T-cell (primary cell): ENCODE results near the gene ATOH7. TPM values are rescaled to one million over a fixed set of nuclear protein-coding genes. Genes with fewer than 3 reads are reported as not detected.

Source experiments
- ATAC-seq, 4 experiments: fragments of 200-7000 bp in 3 of 4; fragments of 150-1000 bp in 1 of 4; cut with Tn5 transposase; replicated peaks in 1 of 4; 1 replicate in 3 of 4; 2 replicates in 1 of 4; pipeline ENCODE4 v1.10.0; 2021; ENCODE audit warnings: moderate library complexity in 3 of 4, mild to moderate bottlenecking in 2 of 4, moderate number of reproducible peaks in 1 of 4
- CTCF ChIA-PET, 2 donors: fragments of 300-600 bp; sonication (Branson Sonifier 250); formaldehyde crosslinking; loops; one replicate each; lab custom pipeline; 2022; ENCODE audit warnings: antibody characterized with exemption in 2 of 2; lab: Charles Lee
- POLR2A ChIA-PET, 2 donors: fragments of 300-600 bp; sonication (Branson Sonifier 250); formaldehyde crosslinking; loops; one replicate each; lab custom pipeline; 2022; ENCODE audit warnings: antibody characterized with exemption in 2 of 2; lab: Charles Lee
- DNase-seq, 35 experiments: peaks; one replicate each; pipeline versions ENCODE4 v3.0.0 to v3.0.0-alpha.2; 2013 to 2023
- H3K27ac ChIP-seq: one replicate; pipeline ENCODE4 v1.5.1; 2013; ENCODE audit warnings: low read length
- H3K27me3 ChIP-seq, 2 experiments: replicated peaks in 1 of 2; 1 replicate in 1 of 2; 2 replicates in 1 of 2; pipeline versions ENCODE4 v1.6.1 to v1.7.0; 2013; ENCODE audit warnings: low read length in 1 of 2, mixed read lengths in 1 of 2; ENCODE audit not compliant: control insufficient read depth in 2 of 2, insufficient read depth in 2 of 2; ENCODE audit errors: extremely low read depth in 1 of 2
- H3K36me3 ChIP-seq, 2 donors: 1 replicate in 1 of 2; 2 replicates in 1 of 2; pipeline versions ENCODE4 v1.6.1 to v1.7.0; 2013; ENCODE audit warnings: low read length in 1 of 2; ENCODE audit not compliant: control insufficient read depth in 2 of 2, insufficient read depth in 1 of 2; ENCODE audit errors: extremely low read depth in 1 of 2
- H3K4me1 ChIP-seq, 2 experiments: 1 replicate in 1 of 2; 2 replicates in 1 of 2; pipeline versions ENCODE4 v1.6.1 to v1.7.0; 2013; ENCODE audit warnings: low read length in 2 of 2, mixed read lengths in 1 of 2; ENCODE audit not compliant: insufficient read depth in 2 of 2, control insufficient read depth in 1 of 2; ENCODE audit errors: extremely low read depth in 1 of 2
- H3K4me3 ChIP-seq, 2 donors: 1 replicate in 1 of 2; 2 replicates in 1 of 2; pipeline versions ENCODE4 v1.5.1 to v1.7.0; 2013; ENCODE audit warnings: mild to moderate bottlenecking in 2 of 2, low read length in 1 of 2, moderate library complexity in 1 of 2; ENCODE audit not compliant: control insufficient read depth in 1 of 2; ENCODE audit errors: extremely low read depth in 1 of 2
- H3K9me3 ChIP-seq: 2 replicates; pipeline ENCODE4 v1.7.0; 2013
- H3K27ac Mint-ChIP-seq, 2 donors: one replicate each; pipeline ENCODE4 v1.8.0; 2020 to 2021; ENCODE audit warnings: mild to moderate bottlenecking in 2 of 2, mixed read lengths in 2 of 2
- H3K27me3 Mint-ChIP-seq, 2 donors: one replicate each; pipeline ENCODE4 v1.8.0; 2021 to 2022; ENCODE audit warnings: mixed read lengths in 2 of 2
- H3K36me3 Mint-ChIP-seq: one replicate; pipeline ENCODE4 v1.8.0; 2021; ENCODE audit warnings: mixed read lengths
- H3K4me1 Mint-ChIP-seq, 3 donors: one replicate each; pipeline ENCODE4 v1.8.0; 2020 to 2022; ENCODE audit warnings: mixed read lengths in 3 of 3, mild to moderate bottlenecking in 1 of 3
- H3K4me3 Mint-ChIP-seq, 3 donors: one replicate each; pipeline ENCODE4 v1.8.0; 2020 to 2022; ENCODE audit warnings: mild to moderate bottlenecking in 3 of 3, mixed read lengths in 3 of 3, moderate library complexity in 3 of 3
- H3K9me3 Mint-ChIP-seq, 3 donors: one replicate each; pipeline ENCODE4 v1.8.0; 2020 to 2022; ENCODE audit warnings: mixed read lengths in 3 of 3
- WGBS: methylation state at CpG from one replicate; pipeline ENCODE4 v1.1.5; 2013; ENCODE audit warnings: missing lambda C conversion rate; ENCODE audit not compliant: insufficient coverage; 5-methylcytosine and 5-hydroxymethylcytosine counted together
- total RNA-seq, 35 experiments: library from RNA in 6 of 35; stranded (reverse) in 6 of 35; fragments of 120-200 nt in 1 of 35; gene quantifications; one replicate each; pipeline versions ENCODE4 v1.2.1 to v1.2.4 and lab custom pipeline; 2013 to 2026

Gene ATOH7
- total RNA-seq, 5 donors from 2014 or later (not counting 1 experiment from before 2014, with no cell fraction given): not detected

GRCh38 chr10:68184546-68184945 lies 47.4 kb downstream of the ATOH7 start:
- peaks cover 0 to 7% of the 10 kb centered on the region in 2 experiments for H3K27me3 ChIP-seq
- H3K9me3 ChIP-seq: no peaks in the 10 kb centered on the region
- POLR2A ChIA-PET: no interaction called here
- Mint-ChIP-seq H3K4me3 (no peak overlapping the region), H3K4me1 (no peaks in the 10 kb centered on the region), H3K9me3 (no peaks in the 10 kb centered on the region), H3K36me3 (no peaks in the 10 kb centered on the region), H3K27me3 (peaks cover 20 to 23% of the 10 kb centered on the region in 2 donors), H3K27ac (no peak overlapping the region)
- ATAC-seq: no peak
- DNase-seq: no peak
- WGBS: 80% methylated on average over 6 of the region's 7 CpGs
- no peaks in the 10 kb centered on the region for H3K4me1 ChIP-seq
- no peak overlapping the region for H3K27ac ChIP-seq
- H3K4me3 ChIP-seq: no peak overlapping the region
- CTCF ChIA-PET: no interaction called here
- no peaks in the 10 kb centered on the region for H3K36me3 ChIP-seq

Other genes starting within 250 kb of the ATOH7 start
- gene HERC4, start 156.8 kb downstream of the ATOH7 start, total RNA-seq: 10 to 100 TPM; 63.0 to 81.6 (median 77.5) TPM
- not detected for gene MYPN, start 122.6 kb downstream of the ATOH7 start, total RNA-seq
- gene HNRNPH3, start 100.0 kb upstream of the ATOH7 start, total RNA-seq: 100 to 1,000 TPM; 128 to 186 (median 137) TPM
- 1 to 10 TPM; 1.3 to 3.4 (median 1.9) TPM for gene PBLD, start 100.8 kb upstream of the ATOH7 start, total RNA-seq
- gene RUFY2, start 175.2 kb upstream of the ATOH7 start, total RNA-seq: 10 to 100 TPM; 15.2 to 25.7 (median 20.3) TPM
- gene DNA2, start 239.9 kb upstream of the ATOH7 start, total RNA-seq: 1 to 10 TPM; 3.4 to 6.8 (median 5.3) TPM